Activated naive CD4-positive, alpha-beta T cell treated with anti-CD3 and anti-CD28 coated beads, Interleukin-2, amount 50 U/mL, for 16 hours (primary cell): ENCODE data around the gene COA6.

Experiments used
- DNase-seq: peaks from one replicate; pipeline ENCODE4 v3.0.0-alpha.2; 2020

The COA6 gene, protein sequence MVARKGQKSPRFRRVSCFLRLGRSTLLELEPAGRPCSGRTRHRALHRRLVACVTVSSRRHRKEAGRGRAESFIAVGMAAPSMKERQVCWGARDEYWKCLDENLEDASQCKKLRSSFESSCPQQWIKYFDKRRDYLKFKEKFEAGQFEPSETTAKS

DNA sequence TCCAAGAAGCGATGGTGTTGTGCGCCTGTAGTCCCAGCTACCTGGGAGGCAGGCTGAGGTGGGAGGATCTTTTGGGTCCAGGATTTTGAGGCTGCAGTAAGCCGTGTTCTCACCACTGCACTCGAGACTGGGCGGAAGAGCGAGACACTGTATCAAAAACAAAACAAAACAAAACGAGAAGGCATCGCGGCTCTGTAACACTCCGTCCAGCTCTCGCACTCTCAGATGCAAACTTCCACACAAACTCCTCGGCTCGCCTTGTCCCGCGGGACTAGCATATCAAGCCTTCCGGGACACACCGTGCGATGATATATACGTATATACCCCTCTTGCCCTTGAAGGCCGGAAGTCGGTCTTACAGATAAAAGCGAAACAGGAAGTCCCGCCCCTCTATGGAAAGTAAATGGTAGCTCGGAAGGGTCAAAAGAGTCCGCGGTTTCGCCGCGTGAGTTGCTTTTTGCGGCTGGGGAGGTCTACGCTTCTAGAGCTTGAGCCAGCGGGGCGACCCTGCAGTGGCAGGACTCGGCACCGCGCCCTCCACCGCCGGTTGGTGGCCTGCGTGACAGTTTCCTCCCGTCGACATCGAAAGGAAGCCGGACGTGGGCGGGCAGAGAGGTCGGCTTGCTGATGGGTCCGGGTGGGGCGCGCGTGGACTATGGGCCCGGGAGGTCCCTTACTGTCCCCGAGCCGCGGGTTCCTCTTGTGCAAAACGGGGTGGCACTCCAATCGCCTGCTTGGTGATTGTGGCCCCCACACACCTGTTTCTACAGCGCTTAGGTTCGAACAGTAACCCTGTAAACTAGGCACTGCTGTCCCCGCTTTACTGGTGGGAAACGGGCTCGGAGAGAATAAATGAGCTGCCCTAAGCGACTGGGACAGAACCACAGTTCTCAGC, at the start of gene COA6:
Gene COA6, plus strand, starts transcription at position 393 of the 895 bp plus-strand sequence. Its CDS starts 11 bp downstream, at position 404.
- DNase-seq = peak; percentile 93

DNA sequence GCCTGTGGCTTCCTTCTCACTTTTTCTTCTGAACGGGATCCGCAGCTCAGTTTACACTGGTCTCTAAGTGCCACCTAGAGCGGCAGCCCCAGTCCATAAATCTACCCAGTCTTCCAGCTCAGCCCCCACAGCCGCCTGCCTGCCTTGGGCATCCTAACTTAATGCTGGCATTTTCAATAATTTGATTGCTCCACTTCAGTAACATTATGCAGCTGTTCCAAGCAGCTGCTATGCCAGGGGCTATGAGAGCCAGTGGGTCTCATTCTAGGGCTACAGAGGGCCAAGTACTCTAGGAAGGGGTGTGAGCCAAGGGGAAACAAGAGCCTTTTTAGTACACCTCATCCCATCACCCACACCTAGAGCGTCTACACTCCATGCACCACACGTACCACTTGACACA, 48.4 kb upstream of the COA6 start:
- no peak for DNase-seq

DNA sequence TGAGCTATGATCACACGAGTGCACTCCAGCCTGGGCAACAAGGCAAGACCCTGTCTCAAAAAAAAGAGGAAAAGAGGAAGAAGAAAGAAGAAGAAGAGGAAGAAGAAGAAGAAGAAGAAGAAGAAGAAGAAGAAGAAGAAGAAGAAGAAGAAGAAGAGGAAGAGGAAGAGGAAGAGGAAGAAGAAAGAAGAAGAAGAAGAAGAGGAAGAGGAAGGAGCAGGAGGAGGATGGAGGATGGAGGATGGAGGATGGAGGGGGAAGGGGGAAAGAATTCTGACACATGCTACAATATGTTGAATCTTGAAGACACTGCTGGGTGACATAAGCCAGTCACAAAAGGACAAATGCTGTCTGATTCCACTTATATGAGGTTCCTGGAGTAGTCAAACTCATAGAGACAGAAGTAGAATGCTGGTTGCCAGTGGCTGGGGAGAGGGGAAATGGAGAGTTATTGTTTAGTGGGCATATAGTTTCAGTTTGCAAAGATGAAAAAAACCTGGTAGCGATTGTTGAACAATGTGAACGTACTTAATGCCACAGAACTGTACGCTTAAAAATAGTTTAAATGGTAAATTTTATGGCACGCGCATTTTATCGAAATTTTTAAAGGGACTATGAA, 47.3 kb upstream of the COA6 start:
- peak; percentile 32 for DNase-seq

DNA sequence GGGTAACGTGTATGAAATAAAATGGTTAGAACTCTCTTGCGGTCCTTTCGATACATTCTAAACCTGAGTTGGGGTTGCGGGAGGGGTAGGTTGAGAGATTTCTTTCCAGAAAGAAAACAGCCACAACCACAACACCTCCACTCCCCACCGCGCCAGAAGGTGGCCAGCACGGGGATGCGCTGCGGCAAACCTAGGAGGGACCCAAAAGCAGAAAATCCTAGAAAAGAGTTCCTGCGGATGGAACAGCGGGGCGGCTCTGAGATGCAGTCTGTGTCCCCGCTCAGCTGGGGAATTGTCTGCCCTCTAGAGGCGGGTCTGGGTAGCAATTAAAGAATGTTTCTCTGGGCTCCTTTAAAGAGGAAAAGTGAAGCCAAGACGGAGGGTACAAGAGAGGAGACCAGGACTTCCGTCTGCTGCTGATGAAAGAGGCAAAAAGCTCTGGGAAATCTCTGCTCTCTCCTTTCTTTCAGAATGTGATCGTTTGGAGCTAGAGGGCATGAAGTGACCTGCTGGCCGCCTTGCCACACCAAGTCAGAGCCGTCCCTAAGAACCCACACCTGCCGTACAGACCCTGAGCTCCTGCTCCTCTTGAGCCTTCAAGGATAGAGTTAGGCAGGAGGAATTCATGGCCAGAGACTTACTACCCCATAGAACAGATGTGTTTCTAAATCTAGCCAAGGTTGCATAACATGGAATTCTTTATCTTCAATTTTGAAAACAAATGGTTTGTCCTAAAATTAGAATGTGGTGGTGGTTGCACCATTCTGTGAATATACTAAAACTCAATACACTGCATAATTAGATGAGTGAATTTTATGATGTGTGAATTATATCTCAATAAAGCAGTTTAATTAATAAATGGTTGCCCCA, 46.5 kb upstream of the COA6 start:
- DNase-seq = peak; percentile 74

DNA sequence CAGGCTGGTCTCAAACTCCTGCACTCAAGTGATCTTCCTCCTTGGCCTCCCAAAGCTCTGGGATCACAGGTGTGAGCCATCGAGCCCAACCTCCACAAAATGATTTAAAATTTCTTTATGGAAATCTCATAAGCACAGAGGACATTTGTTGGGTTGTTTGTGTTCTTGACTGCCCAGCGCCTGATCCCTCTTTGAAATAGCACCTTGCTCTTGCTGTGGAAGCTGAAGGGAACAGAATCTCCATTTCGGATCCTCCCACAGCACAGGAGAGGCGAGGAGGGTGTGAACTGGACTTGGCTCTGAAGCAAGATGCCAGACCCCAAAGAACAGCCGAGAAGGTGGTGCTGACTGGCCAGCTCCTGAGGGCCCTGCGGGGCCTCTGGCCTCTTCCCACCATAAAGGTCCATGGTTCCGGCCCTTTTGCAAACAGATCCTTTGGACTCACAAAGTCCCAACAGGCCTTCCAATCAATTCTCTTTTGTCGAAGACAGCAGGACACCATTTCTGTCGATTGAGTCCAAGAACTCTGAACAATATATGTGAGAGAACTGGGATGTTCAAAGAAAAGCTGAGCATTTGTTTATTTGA, 45.6 kb upstream of the COA6 start:
- DNase-seq = no peak

DNA sequence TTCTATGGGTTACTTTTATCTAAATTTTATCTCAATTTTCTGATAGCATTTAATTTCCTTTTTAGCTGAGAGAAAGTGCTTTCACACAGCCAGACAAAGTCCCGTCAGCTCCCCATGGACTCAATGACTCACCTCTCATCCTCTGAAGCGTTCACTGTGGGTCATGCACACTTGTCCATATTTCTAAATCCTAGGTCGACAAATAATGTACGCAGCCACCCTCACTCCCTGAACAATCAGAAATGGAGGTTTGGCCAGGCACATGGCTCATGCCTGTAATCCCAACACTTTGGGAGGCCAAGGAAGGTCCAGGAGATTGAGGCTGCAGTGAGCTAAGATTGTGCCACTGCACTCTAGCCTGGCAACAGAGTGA, 42.4 kb upstream of the COA6 start:
- no peak for DNase-seq

DNA sequence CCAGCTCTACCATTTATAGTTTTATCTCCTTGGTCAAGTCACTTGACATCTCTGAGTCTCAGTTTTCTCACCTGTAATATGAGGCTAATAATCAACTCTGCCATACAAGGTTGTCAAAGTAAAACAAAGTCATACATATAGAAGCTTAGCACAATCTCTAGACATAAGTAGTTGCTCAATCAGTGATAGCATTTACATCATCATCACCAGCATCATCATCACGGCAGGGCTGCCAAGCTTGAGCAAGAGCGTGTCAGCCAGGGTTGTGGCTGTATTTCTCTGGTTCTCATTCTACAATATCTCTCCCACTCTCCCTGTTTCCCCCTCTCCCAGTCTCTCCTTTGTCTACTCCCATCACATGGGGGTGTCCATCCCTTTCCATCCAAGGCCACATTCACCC, 41.7 kb upstream of the COA6 start:
- DNase-seq = no peak

DNA sequence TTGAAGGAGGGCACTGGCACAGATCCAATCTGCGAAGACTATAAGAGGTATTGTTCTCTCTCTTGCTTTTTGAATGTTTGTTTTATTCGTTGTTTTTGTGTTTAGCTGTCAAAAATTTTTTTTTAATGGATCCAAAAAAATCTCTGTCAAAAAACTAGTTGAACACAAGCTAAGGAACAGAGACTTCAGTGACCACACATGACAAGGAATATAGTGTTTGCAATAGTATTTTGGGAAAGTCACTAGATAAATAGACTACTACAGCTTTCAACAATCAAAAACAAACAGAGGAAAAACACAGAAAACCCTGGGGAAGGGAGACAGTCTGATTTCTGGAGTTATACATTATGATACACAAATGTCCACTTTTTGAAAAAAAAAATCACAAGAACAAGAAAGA, 36.9 kb upstream of the COA6 start:
- no peak for DNase-seq

DNA sequence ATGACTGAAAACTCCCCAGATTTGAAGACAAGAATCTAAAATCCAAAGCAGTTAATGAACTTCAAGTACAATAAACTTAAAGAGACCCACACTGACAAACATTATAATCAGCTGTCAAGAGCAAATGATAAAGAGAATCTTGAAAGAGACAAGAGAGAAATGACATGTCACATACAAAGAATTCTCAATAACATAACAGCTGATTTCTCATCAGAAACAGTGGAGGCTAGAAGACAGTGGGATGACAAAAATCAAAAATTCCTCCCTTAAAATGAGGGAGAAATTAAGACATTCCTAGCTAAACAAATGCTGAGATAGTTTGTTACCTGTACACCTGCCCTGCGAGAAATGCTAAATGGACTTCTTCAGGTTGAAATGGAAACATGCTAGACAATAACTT, 36.0 kb upstream of the COA6 start:
- no peak for DNase-seq

DNA sequence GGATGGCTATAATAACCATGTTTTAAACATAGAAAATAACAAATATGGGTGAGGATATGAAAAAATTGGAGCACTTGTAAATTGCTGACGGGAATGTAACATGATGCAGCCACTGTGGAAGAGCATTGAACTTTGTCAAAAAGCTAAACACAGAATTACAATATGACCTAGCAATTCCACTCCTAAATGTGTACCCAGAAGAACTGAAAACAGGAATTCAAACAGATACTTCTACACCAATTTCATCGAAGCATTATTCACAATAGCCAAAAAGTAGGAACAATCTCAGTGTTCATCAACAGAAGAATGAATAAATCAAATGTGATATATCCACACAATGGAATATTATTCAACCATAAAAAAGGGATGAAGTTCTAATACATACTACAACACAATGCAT, 32.7 kb upstream of the COA6 start:
- no peak for DNase-seq

DNA sequence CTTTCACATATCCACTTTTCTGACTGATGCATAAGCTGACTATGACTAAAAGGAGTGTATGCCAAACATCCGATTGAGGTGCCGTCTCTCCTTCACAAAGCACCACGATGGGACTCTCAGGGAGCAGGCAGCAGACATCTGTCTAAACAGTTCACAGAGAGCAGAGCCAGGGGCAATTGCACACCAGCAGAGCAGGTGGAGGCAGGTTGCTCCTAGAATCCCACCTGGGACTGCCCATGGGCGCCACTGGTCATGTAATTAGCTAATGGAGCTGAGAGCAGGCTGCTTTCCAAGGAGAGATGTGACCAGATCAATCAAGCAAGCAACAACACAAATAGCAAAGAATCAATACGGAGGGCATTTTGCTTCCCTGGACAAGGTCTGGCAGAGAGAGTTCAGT, 30.5 kb upstream of the COA6 start:
- no peak for DNase-seq

DNA sequence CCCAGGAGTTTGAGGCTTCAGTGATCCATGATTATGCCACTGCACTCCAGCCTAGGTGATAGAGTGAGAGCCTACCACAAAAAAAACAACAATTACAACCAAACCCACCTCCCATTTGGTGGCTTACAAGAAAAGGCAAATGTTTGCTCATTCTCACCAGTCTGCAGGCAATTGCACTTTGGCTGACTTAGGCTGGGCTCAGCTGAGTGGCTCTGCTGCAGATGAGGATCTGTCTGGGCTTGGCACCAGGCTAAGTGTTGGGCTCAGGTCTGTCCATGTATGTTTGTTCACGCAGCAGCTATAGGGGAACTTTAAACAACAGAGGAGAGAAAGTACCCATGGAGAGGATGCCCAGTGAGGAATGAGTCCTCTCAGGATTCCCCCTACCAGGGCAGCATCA, 28.0 kb upstream of the COA6 start:
- no peak for DNase-seq

DNA sequence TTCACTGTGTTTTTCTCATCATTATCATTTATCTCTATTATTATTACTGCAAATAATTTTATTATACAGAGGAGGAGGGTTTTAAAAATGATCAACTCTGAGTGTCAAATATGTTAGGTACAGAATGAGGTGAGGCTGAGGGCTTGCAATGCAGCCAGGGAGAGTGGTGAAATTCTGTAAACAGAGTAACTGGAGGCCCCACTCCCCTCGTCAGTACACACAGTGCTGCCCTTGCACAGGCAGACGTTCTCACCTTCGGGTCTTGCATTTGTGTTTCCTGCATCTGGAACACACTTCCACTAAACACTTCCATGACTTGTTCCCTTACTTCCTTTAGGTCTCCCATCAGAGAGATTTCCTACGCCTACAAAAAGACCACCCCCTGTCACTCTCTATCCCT, 24.3 kb upstream of the COA6 start:
- no peak for DNase-seq

DNA sequence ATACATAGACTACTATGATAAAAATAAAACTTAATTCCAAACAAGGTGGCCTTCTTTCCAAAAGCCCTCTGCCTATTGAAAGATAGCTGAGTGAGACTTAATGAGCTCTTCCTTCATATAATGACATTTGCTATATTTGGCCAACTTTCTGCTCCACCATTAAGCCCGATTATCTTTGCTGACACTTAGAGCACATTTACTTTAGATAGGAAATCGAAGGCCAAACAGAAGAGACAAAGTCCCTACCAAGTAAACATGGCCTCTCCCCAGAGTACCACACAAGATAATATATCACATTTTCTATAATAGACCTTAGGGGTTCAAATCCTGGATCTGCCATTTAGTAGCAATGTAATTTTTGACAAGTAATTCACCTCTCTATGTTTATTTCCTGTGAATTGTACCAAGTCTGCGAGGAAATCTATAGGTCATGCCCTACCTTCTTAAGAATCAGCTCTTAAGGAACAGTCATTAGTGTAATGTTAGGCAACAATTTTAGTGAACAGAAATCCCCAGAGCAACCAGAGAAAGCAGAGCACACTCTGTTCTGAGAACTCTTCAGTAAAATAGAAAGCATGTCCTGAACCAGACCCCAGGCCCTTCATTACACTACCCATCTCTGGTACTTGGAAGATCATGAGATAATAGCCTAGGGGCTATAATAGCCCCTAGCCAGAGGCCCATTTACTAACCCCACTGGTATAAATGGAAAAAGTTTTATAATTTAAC, 17.3 kb upstream of the COA6 start:
- DNase-seq = no peak

DNA sequence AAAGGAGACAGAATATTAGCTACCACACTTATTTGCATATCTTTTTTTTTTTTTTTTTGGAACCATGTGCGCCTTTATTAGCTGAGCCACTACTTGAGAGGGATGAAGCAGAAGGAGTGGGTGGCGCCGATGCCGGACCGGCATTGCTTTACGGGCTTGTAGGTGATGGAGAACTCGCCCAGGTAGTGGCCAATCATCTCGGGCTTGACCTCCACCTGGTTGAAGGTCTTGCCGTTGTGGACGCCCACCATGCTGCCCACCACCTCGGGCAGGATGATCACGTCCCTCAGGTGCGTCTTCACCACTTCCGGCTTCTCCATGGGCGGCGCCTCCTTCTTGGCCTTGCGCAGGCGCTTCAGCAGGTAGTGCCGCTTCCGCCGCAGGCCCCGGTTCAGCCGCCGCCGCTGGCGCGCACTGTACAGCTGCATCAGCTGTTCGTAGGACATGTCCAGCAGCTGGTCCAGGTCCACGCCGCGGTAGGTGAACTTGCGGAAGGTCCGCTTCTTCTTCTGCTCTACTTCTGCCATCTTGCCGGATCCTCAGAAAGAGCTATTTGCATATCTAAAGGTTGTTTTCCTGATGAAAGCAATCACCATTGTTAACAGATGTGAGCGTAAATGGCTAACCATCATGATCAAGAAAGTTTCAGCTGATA, 16.5 kb upstream of the COA6 start:
- peak; percentile 65 for DNase-seq

DNA sequence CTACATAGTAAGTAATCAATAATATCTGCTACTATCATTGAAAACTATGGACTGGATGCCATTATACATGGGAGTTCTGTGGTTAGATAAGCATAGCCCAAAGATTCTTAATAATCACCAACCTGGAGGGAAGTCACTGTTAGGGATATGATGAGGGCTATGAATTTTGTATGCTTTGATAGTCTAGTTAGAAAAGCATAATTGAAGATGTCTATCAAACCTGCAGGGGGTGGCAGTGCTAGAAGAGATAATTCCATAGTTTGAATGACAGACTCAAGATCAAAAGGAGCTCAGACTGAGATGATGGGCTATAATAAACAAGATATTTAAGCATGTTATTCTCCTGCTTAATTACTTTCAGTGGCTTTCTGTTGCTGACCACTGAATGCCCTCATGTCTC, 15.4 kb upstream of the COA6 start:
- no peak for DNase-seq

DNA sequence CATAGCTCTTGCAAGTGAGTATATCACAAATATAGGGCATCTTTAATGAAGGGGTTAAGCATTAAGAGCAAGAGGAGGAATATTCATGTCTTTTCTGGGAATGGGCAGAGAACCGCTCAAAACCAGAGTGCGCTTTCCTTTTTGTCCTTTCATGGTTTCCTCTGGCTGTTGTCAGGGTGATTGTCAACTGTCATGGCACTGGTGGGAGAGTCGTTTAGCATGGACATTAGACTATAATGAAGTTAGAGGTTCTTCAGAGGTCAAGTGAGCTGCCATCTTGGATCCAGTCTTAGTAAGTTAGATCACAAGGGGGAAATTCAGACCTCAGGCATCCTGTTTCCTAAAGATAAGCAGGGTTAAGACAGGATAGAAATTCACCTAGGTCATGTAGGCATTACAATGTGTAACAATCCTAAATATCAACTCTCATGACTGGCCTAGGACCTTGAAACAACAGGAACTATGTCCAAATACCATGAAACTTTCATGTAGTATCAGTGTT, 12.1 kb upstream of the COA6 start:
- no peak for DNase-seq

DNA sequence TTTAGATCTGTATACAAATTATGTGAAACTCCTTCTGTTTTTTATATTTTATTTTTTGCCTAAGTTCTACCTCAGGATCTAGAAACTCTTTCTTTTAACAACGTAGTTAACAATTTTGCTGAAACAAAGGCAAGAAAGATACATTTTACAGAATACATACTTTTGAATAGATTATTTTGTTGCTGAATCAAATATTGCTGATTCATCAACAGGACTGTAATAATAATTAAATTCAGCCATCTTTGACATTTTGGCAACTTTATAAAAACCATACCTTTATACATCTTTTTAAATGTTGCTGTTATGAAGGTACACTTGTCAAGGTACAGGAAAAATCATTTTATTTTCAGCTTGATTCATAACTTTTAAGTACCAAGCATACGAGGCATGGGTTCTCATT, 10.7 kb upstream of the COA6 start:
- no peak for DNase-seq

DNA sequence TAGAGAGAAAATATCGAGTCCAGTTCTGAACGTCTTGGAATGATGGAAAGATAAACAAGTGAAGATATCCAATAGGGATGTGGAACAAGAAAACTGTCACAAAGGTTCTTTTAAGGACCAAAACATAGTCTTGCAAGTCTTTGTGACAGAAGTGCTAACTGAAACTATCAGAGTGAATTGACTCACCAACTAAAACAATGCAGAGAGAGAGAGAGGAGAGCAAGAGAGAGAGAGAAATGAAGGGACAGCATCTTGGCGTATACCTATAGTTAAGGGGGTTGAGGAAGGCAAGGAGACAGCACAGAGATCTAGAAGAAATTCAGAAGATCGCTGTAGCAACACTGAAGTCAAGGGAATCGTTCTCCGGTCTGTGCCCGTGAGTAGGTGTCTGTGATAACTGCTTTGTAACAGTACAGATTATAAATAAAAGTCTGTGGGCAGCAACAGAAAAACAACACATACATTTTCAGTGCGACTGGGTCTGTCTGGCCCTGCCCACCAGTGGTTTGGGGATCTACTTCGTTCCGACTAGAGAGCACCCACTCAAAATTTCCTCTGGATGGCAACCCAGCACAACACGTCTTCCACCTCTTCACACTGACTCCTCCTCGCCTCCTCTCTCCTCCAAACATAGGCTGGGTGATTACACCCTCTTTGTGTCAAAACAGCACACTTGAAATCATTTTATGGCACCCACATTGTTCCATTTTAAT, 4.8 kb upstream of the COA6 start:
- peak; percentile 23 for DNase-seq

DNA sequence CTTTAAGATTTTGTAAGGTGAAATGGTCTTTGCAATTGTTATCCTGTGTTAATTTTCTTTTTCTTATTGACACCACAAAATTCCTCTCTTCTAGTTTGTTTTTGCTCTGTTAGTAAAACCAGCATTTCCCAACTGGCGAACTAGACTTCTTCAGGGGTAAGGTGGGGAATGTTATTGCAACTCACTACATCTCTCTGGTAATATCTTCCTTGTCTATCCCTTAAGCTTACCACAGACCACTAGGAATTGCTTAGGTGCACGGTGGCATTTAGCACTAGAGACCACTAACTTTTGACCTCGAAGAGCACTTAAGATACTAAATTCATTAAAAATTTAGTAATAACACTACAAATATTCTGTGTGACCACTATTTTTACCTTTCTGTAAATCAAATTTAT, 4.2 kb upstream of the COA6 start:
- no peak for DNase-seq

DNA sequence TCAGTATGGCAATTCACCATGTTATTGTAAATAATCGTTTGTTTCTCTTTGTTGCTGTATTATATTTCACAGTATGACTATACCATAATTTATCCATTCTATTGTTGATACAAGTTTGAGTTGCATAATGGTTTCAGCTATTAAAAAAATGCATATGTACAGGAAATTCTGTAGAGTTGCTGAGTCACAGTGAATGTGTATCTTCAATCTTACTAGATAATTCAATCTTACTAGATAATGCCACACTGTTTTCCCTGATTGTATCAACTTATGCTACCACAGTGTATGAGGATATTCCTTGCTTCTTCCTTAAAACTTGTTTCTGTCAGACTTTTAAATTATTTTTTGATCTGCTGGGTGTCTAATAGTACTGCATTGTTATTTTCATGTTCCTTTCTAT, 3.5 kb upstream of the COA6 start:
- DNase-seq = no peak
